GM06990 (cell line): ENCODE data around the gene ASPHD2.

Experiments
- DNase-seq: peaks from one replicate; pipeline ENCODE4 v3.0.0-alpha.2; 2011; ENCODE audit not compliant: insufficient read length; ENCODE audit errors: extremely low read depth
- H3K27me3 ChIP-seq: replicated peaks from 2 replicates; pipeline ENCODE4 v1.6.0; 2011; ENCODE audit warnings: low read length; ENCODE audit not compliant: control insufficient read depth, insufficient read depth
- H3K36me3 ChIP-seq: 2 replicates; pipeline ENCODE4 v1.5.1; 2011; ENCODE audit warnings: low read length; ENCODE audit not compliant: control insufficient read depth, insufficient read depth
- H3K4me3 ChIP-seq: replicated peaks from 2 replicates; pipeline ENCODE4 v1.5.1; 2011; ENCODE audit warnings: low read depth, mild to moderate bottlenecking, control low read depth, low read length
- CTCF ChIP-seq: IDR thresholded peaks from 2 replicates; pipeline ENCODE4 v1.5.1; 2011; ENCODE audit warnings: low read length, control low read depth, mild to moderate bottlenecking, inconsistent platforms; ENCODE audit not compliant: insufficient read depth, poor library complexity, severe bottlenecking

ASPHD2 gene

GRCh38 chr22:26417406-26417805 is 11.7 kb upstream of the ASPHD2 start:
- H3K27me3 ChIP-seq, result no peaks in the 10 kb centered on the region; the same call in none of the 2 replicates

GRCh38 chr22:26418620-26419019 is 10.4 kb upstream of the ASPHD2 start:
- DNase-seq, result no peak
- H3K36me3 ChIP-seq, result no peaks in the 10 kb centered on the region
- H3K4me3 ChIP-seq, result no peak overlapping the region
- no peak for TF ChIP-seq CTCF
- no peaks in the 10 kb centered on the region; the same call in none of the 2 replicates for H3K27me3 ChIP-seq

More at GRCh38 chr22:26417406-26417805, 11.7 kb upstream of the ASPHD2 start:
- Histone ChIP-seq H3K36me3 (no peaks in the 10 kb centered on the region), H3K4me3 (no peak overlapping the region)
- no peak for TF ChIP-seq CTCF
- DNase-seq, result no peak

DNA sequence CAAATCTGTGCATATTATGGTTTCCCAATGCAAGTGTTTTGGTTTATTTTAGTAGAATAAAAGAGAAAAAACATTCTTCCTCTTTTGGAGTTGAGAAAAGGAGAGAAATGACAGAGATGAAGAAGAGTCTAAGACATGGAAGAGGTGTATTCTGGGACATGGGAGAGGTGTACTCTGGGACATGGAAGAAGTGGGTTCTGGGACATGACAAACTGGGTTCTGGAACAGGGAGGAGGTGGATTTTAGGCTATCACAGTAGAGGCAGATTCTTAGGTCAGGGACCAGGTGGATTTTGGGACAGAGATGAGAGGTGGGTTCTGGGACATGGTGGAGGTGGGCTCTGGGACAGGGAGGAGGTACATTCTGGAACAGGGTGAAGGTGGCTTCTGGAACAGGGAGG is 2.1 kb upstream of the ASPHD2 start:
- Histone ChIP-seq H3K36me3 (no peaks in the 10 kb centered on the region), H3K27me3 (no peaks in the 10 kb centered on the region; the same call in 1 of the 2 replicates), H3K4me3 (no peak overlapping the region)
- no peak for DNase-seq
- TF ChIP-seq CTCF, result no peak

DNA sequence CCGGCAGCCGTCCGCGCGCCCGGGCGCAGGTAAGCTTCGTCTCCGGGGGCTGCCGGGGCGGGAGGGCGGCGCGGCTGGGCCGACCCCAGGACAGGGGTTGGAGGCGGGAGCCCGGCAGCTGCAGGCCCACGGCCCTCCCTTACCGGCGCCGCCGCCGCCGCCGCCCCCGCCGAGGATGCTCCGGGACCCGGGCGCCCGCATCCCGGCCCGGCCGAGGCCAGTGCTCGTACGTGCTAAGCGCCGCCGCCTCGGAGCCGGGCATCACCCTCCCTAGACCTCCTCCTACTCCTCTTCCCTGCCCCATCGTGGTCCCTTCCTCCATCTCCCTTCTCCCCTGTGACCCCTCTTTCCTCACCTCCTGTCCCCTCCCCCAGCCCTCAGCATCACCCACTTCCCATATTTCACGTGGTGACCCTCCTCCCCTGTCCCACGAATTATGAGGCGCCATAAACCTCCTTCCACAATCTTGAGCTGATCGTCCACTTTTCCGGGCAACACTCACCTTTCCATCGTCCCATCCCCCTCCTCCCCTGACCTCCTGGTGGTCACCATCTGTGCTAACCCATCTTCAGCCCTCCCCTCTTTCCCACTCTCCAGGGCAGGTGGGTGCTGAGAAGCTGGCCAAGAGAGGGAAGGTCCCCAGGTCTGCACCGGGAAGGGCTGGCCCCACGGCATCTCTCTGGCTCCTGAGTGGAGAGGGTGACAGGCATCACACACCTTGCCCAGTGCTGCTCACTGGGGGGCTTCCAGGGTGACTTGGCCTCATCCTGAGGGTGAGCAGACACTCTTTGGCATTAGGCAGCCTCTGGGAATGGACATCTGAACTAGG is 612 bp downstream of the ASPHD2 start:
- H3K27me3 ChIP-seq, result no peaks in the 10 kb centered on the region; the same call in 1 of the 2 replicates
- H3K4me3 ChIP-seq, result peak overlapping the region; percentile 84
- peaks cover 11% of the 10 kb centered on the region for H3K36me3 ChIP-seq
- no peak for DNase-seq
- no peak for TF ChIP-seq CTCF

- Histone ChIP-seq H3K36me3 (peaks cover 11% of the 10 kb centered on the region), H3K27me3 (no peaks in the 10 kb centered on the region; the same call in 1 of the 2 replicates), H3K4me3 (peak overlapping the region; percentile 84)
- no peak for DNase-seq
- no peak for TF ChIP-seq CTCF
Observed at GRCh38 chr22:26430600-26430999, 1.5 kb downstream of the ASPHD2 start.
